Activated CD4-positive, alpha-beta T cell treated with anti-CD3 and anti-CD28 coated beads for 36 hours (primary cell): Measurements from ENCODE around the gene INPP4B. TPM values are rescaled to one million over a fixed set of nuclear protein-coding genes. Genes with fewer than 3 reads are reported as not detected.
A peak's percentile ranks its signal among the peaks of the same experiment; 100 is the strongest.

Source experiments
- ATAC-seq: fragments of 200-7000 bp; cut with Tn5 transposase; one replicate; pipeline ENCODE4 v1.10.0; 2021; ENCODE audit warnings: mild to moderate bottlenecking, moderate library complexity
- CTCF ChIA-PET: fragments of 350-600 bp; sonication (Branson Sonifier 250); formaldehyde crosslinking; loops from one replicate; lab custom pipeline; 2021; ENCODE audit warnings: antibody characterized with exemption; lab: Charles Lee
- POLR2A ChIA-PET: fragments of 350-600 bp; sonication (Branson Sonifier 250); formaldehyde crosslinking; loops from one replicate; lab custom pipeline; 2021; ENCODE audit warnings: antibody characterized with exemption, inconsistent platforms; lab: Charles Lee
- DNase-seq: peaks from one replicate; pipeline ENCODE4 v3.0.0-alpha.2; 2020
- H3K27ac Mint-ChIP-seq: one replicate; pipeline ENCODE4 v1.8.0; 2021; ENCODE audit warnings: mixed read lengths
- H3K27me3 Mint-ChIP-seq: one replicate; pipeline ENCODE4 v1.8.0; 2021; ENCODE audit warnings: mixed read lengths
- H3K36me3 Mint-ChIP-seq: one replicate; pipeline ENCODE4 v1.8.0; 2021; ENCODE audit warnings: low read depth, mixed read lengths
- H3K4me1 Mint-ChIP-seq: one replicate; pipeline ENCODE4 v1.8.0; 2021; ENCODE audit warnings: mixed read lengths
- H3K4me3 Mint-ChIP-seq: one replicate; pipeline ENCODE4 v1.8.0; 2021; ENCODE audit warnings: mild to moderate bottlenecking, moderate library complexity, mixed read lengths
- H3K9me3 Mint-ChIP-seq: one replicate; pipeline ENCODE4 v1.8.0; 2021; ENCODE audit warnings: low read depth, mixed read lengths
- intact Hi-C, 2 experiments: fragments of 100-400 bp; cut with DNase I in 1 of 2; cut with micrococcal nuclease in 1 of 2; formaldehyde crosslinking; loops; one replicate each; pipeline versions ENCODE4 v1.14.2 to v1.15.1; 2022 to 2024; cut with DNase I, micrococcal nuclease
- total RNA-seq, 2 experiments: library from RNA; stranded (reverse); gene quantifications; one replicate each; pipeline ENCODE4 v1.2.3, GENCODE V29; 2021

The INPP4B gene
- total RNA-seq, 2 experiments from 2014 or later = 66.6 to 70.7 TPM

DNA sequence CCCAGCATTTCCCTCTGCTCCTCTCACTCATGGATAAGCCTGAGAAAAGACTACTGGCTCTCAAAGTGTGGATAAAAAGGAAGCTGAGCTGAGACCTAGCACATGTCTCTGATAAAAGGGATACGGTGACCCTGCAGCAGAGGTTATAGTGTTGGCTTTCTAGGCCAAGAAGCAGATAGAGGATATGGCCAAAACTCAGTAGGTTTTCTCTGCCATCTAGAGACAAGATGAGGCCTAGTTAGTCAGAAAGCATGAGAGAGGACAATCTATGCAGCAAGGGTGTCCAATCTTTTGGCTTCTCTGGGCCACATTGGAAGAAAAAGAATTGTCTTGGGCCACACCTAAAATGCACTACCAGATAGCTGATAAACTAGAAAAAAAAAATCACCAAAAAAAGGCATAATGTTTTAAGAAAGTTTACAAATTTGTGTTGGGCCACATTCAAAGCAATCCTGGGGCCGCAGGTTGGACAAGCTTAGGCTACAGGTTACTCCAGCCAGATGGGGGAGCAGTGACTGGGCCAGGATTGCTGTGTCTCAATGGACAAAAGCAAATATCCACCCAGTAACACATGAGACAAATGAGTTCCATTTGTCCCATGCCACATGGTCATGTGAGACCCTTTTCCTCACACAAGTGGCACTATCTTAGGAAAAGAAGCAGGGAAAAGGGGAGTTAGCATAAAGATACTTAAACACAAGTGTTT is 411.4 kb downstream of the INPP4B start:
- intact Hi-C loops = no loop called here
- H3K36me3 Mint-ChIP-seq = peaks cover 18% of the 10 kb centered on the region
- H3K27me3 Mint-ChIP-seq = no peaks in the 10 kb centered on the region
- no peak overlapping the region for H3K27ac Mint-ChIP-seq
- no peak overlapping the region for H3K4me3 Mint-ChIP-seq
- H3K9me3 Mint-ChIP-seq = peaks cover 9% of the 10 kb centered on the region
- peaks cover 34% of the 10 kb centered on the region for H3K4me1 Mint-ChIP-seq
- DNase-seq = no peak
- ChIA-PET CTCF (interaction anchor here (1.4 kb wide), 1 partner anchor 152 kb away, joined by 3 read pairs; no protein-coding TSS in a partner anchor), POLR2A (interaction anchor here (0.7 kb wide), 1 partner anchor 342 kb away, joined by 6 read pairs; no protein-coding TSS in a partner anchor)
- no peak for ATAC-seq

DNA sequence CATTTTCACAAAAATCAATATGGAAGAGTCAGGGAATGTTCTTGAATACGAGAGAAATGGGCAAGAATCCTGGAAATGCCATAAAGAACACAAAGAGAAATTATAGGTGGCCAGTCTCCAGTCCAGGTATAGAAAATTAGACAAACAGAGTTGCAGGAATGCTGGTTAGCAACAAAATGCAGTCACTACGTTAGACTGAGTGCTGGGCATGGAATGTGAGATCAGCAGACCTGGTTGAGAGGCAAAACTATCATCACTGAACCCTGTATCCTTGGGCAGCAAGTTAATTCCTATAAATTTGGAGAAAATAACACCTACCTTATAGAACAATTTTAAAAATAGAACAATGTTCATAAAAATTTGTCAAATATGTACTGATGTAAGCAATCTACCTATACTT is 417.4 kb downstream of the INPP4B start:
- peaks cover 17% of the 10 kb centered on the region for H3K4me1 Mint-ChIP-seq
- H3K9me3 Mint-ChIP-seq = no peaks in the 10 kb centered on the region
- H3K27me3 Mint-ChIP-seq = no peaks in the 10 kb centered on the region
- H3K4me3 Mint-ChIP-seq = no peak overlapping the region
- ChIA-PET CTCF (no interaction called here), POLR2A (no interaction called here)
- peaks cover 5% of the 10 kb centered on the region for H3K36me3 Mint-ChIP-seq
- intact Hi-C loops = no loop called here
- no peak for DNase-seq
- ATAC-seq = no peak
- no peak overlapping the region for H3K27ac Mint-ChIP-seq

DNA sequence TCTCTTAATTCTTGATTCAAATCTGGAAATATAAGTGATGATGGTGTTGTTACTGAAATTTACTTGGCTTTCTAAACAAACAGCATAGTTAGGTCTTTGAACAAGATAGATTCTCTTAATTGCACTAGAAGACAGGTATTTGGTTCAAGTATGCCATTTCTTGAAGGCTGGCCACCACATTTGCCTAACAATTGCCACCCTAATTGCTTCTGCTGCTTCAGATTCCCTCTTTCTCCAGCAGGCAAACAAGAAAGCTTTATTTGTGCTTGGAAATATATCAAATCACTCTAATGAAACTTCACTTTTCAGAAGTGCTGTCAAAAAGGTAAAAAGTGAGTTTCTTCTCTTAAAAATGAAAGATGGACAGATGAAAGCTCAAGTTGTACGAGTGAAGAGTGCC is 418.6 kb downstream of the INPP4B start:
- no peak overlapping the region for H3K27ac Mint-ChIP-seq
- H3K36me3 Mint-ChIP-seq = peaks cover 5% of the 10 kb centered on the region
- no peak for ATAC-seq
- H3K4me1 Mint-ChIP-seq = peaks cover 10% of the 10 kb centered on the region
- POLR2A ChIA-PET = no interaction called here
- CTCF ChIA-PET = interaction anchor here (0.8 to 1.2 kb wide), 2 partner anchors 8 to 13 kb away, joined by 3 to 4 read pairs; no protein-coding TSS in a partner anchor
- H3K9me3 Mint-ChIP-seq = no peaks in the 10 kb centered on the region
- intact Hi-C loops = no loop called here
- no peak for DNase-seq
- H3K4me3 Mint-ChIP-seq = no peak overlapping the region
- H3K27me3 Mint-ChIP-seq = no peaks in the 10 kb centered on the region

DNA sequence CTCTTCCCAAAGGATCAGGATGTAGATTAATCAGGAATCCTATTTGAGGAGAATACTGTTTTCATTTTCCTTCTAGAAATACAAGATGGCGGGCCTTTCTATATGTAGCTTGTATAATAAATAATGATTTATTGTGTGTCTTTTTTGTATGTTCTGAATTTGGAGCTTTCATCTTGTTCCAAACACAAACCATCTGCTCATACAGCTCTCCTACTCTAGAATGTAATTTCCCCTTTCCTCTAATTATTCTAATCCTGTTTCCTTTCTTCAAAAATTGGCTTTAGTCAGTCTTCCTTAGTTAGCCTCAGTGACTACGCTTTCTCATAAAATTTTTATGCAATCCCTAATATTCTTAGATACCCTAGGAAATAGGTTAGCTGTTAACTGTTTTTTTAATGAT is 422.2 kb downstream of the INPP4B start:
- no peak for ATAC-seq
- DNase-seq = no peak
- H3K27ac Mint-ChIP-seq = no peak overlapping the region
- H3K9me3 Mint-ChIP-seq = peaks cover under 1% of the 10 kb centered on the region
- ChIA-PET POLR2A (no interaction called here), CTCF (interaction anchor here (0.9 kb wide), 1 partner anchor 69 kb away, joined by 3 read pairs; no protein-coding TSS in a partner anchor)
- no peaks in the 10 kb centered on the region for H3K27me3 Mint-ChIP-seq
- H3K4me1 Mint-ChIP-seq = peaks cover 22% of the 10 kb centered on the region
- H3K4me3 Mint-ChIP-seq = no peak overlapping the region
- peaks cover 7% of the 10 kb centered on the region for H3K36me3 Mint-ChIP-seq
- intact Hi-C loops = no loop called here

DNA sequence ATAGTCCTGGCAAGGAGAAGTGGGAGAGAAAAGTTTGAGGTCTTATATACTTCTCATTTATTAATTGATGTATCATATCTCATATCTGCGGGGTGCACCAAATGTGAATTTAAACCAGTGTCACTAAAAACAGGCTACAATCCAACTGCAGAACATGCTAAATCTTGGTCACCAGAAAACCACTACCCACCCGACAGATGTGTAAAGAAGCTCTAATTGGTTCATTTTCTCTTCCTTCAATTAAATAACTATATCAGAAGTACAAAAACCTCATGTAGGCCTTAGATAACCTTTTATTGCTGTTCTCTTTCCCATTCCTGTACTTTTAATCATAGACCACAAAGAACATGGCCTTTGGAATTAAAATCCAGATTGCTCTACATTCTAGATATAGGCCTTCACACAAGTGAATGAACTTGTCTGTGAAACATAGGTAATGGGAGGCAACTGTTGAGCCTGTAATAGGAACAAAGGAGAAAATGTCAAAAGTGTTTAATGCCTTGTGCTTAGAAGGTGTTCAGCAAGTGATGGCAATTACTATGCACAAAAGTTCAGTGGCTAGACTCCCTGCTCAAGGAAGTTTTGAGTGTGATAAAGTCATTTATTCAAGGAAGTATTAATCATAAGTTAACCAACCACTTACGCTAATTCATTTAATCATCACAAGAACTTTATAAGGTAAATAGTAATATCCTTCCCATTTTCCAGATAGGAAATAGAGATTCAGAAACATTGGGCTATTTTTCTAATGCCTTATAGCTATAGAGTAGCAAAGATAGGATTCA is 425.6 kb downstream of the INPP4B start:
- ATAC-seq (no peak), DNase-seq (no peak)
- CTCF ChIA-PET = interaction anchor here (1.3 to 1.5 kb wide), 2 partner anchors 13 to 138 kb away, joined by 3 read pairs; no protein-coding TSS in a partner anchor
- no peaks in the 10 kb centered on the region for H3K27me3 Mint-ChIP-seq
- H3K27ac Mint-ChIP-seq = no peak overlapping the region
- intact Hi-C loops = no loop called here
- H3K4me1 Mint-ChIP-seq = peaks cover 48% of the 10 kb centered on the region
- POLR2A ChIA-PET = interaction anchor here (0.8 kb wide), 1 partner anchor 15 kb away, joined by 3 read pairs; no protein-coding TSS in a partner anchor
- peaks cover 2% of the 10 kb centered on the region for H3K9me3 Mint-ChIP-seq
- H3K4me3 Mint-ChIP-seq = no peak overlapping the region
- peaks cover 14% of the 10 kb centered on the region for H3K36me3 Mint-ChIP-seq

DNA sequence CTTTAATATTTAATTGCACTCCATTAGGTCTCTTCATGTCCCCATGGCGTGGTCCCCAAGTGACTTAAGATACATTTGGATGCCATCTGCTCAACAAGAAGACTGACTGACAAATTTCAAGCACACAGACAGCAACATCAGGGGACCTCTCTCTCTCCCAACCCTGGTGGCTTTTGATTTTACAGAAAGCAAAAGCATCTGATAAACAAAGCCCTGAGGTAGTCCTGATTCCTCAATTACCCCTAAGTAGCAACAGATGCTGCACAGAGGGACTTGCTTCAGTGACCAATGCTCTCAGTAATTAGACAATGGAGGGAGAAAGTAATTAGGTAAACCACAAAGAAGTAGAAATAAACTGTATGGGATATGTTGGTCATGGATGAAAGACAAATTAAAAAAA is 426.4 kb downstream of the INPP4B start:
- intact Hi-C loops = loop anchor here in 1 of 2 experiments (5.0 kb wide), 1 partner anchor 398 kb away; no protein-coding TSS in a partner anchor
- DNase-seq = no peak
- Mint-ChIP-seq H3K27me3 (no peaks in the 10 kb centered on the region), H3K27ac (no peak overlapping the region), H3K36me3 (peaks cover 18% of the 10 kb centered on the region), H3K4me1 (peaks cover 54% of the 10 kb centered on the region), H3K9me3 (peaks cover 6% of the 10 kb centered on the region), H3K4me3 (no peak overlapping the region)
- ATAC-seq = no peak
- ChIA-PET CTCF (interaction anchor here (0.6 to 1.1 kb wide), 2 partner anchors 8 to 422 kb away, joined by 3 read pairs; no protein-coding TSS in a partner anchor), POLR2A (no interaction called here)

DNA sequence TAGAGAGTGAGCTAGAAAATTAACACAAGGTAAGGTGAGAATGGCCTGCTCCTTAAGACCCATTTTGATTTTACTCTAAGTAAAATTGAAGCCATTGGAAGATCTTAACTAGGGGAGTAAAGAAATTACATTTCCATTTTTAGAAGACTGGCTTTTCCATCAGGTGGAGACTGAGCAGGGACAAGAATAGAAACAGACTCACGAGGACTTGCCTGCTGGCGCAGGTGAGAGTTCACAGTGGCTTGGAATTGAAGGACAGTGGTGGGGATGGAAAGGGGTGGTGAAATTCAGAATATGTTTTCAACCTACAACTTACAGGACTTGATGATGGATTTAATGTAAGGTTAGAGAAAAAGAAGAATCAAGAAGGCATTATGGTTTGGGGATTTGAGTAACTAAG is 427.4 kb downstream of the INPP4B start:
- Mint-ChIP-seq H3K9me3 (peaks cover 7% of the 10 kb centered on the region), H3K4me3 (no peak overlapping the region), H3K36me3 (peaks cover 21% of the 10 kb centered on the region), H3K27ac (peak overlapping the region; percentile 80), H3K27me3 (no peaks in the 10 kb centered on the region), H3K4me1 (peaks cover 65% of the 10 kb centered on the region)
- ChIA-PET CTCF (interaction anchor here (0.6 to 1.1 kb wide), 2 partner anchors 9 to 16 kb away, joined by 3 to 4 read pairs; no protein-coding TSS in a partner anchor), POLR2A (no interaction called here)
- no peak for DNase-seq
- intact Hi-C loops = loop anchor here in 1 of 2 experiments (5.0 kb wide), 1 partner anchor 399 kb away; no protein-coding TSS in a partner anchor
- no peak for ATAC-seq

DNA sequence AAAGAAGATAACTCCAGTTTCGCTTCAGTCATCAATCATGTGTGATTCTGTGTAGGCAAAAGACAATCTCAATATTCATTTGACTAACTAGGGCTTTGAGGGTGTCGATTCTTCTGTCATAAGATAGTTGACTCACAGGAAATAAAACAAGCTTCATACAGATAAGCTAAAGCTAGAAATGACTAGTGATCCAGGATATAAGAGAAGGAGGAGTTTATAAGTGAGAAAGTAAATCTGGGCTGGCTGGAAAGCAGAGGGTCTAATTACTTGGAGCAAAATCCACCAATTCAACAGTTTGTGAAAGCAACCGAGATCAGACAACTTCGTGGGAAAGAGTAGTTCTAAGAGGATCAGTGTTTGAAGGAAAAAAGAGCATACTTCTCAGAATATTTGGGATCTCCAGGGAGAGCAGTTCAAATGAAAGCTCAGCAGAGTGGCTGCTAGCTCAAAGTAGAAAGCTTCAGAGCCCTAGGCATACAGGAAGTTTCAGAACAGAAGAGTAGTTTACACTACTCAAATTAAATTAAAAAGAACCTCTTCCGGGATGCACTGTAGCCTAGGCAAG is 429.3 kb downstream of the INPP4B start:
- Mint-ChIP-seq H3K36me3 (peaks cover 21% of the 10 kb centered on the region), H3K4me1 (peaks cover 81% of the 10 kb centered on the region), H3K27ac (peak overlapping the region; percentile 98), H3K9me3 (peaks cover 7% of the 10 kb centered on the region), H3K4me3 (peak overlapping the region; percentile 57), H3K27me3 (no peaks in the 10 kb centered on the region)
- ChIA-PET POLR2A (interaction anchor here (0.7 to 1.9 kb wide), 9 partner anchors 11 to 788 kb away, joined by 3 to 79 read pairs (median 5); no protein-coding TSS in a partner anchor), CTCF (interaction anchor here (0.6 to 2.4 kb wide), 18 partner anchors 9 to 429 kb away, joined by 3 to 39 read pairs (median 4); partner anchors contain the start of gene INPP4B)
- DNase-seq = no peak
- peak; percentile 92 for ATAC-seq
- intact Hi-C loops = loop anchor here (1.0 to 5.0 kb wide), 6 partner anchors 9 to 408 kb away; no protein-coding TSS in a partner anchor

DNA sequence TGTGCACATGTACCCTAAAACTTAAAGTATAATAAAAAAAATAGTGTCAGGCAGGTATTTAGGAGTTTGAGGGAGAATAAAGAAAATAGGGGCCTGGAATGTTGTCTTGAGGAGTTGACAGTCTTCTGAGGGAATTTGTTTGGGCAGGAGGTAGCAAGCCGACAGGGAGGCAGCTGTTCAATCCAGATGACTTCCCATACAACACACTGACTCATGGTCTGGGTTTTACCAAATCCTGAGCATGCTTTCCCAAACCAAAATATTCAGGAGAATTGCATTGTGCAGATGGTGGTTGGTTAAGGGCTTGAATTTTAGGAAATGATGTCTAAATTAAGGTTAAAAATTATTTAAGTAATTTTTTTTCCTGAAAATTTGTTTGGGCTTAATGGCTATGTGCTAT is 430.0 kb downstream of the INPP4B start:
- Mint-ChIP-seq H3K27me3 (no peaks in the 10 kb centered on the region), H3K9me3 (peaks cover 7% of the 10 kb centered on the region), H3K36me3 (peaks cover 22% of the 10 kb centered on the region), H3K4me3 (no peak overlapping the region), H3K4me1 (peaks cover 86% of the 10 kb centered on the region), H3K27ac (peak overlapping the region; percentile 98)
- POLR2A ChIA-PET = interaction anchor here (0.5 to 1.9 kb wide), 7 partner anchors 10 to 787 kb away, joined by 3 to 79 read pairs (median 5); no protein-coding TSS in a partner anchor
- CTCF ChIA-PET = interaction anchor here (0.9 to 2.4 kb wide), 14 partner anchors 10 to 300 kb away, joined by 3 to 39 read pairs (median 4); no protein-coding TSS in a partner anchor
- DNase-seq (no peak), ATAC-seq (no peak)
- intact Hi-C loops = loop anchor here (1.0 to 5.0 kb wide), 6 partner anchors 9 to 408 kb away; no protein-coding TSS in a partner anchor

DNA sequence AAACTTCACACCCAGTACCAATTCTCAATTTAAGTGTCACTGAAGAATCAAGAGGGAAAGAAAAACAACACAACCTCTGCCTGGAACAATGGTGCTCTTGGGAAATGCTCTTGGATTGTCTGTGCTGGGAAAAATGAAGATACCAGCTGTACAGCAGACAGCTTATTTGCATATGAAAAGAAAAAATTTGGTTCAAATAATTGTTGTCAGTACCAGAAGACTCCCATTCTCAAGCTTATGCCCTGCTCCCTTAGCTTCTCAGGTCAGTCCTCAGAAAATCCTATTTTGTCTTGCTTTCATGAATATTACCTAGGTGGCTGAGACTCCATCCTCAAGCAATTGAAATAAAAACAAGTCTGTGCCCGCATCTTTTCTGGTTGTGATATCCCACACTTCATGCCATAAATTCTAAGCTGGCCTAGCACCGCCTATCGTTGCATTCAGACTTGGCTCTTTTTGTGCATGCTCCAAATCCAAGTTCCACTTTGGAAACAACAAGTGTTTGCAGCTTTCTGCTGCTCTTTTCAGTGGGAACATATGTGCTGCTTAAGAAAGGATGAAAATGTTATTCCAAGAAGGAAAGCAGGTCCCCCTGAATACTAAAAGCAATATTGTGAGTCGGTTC is 431.6 kb downstream of the INPP4B start:
- ATAC-seq (no peak), DNase-seq (no peak)
- Mint-ChIP-seq H3K9me3 (peaks cover 7% of the 10 kb centered on the region), H3K27ac (peak overlapping the region; percentile 78), H3K4me1 (peaks cover 85% of the 10 kb centered on the region), H3K4me3 (no peak overlapping the region), H3K27me3 (no peaks in the 10 kb centered on the region), H3K36me3 (peaks cover 27% of the 10 kb centered on the region)
- CTCF ChIA-PET = interaction anchor here (0.6 to 2.0 kb wide), 9 partner anchors 8 to 149 kb away, joined by 3 to 7 read pairs (median 4); no protein-coding TSS in a partner anchor
- intact Hi-C loops = no loop called here
- POLR2A ChIA-PET = interaction anchor here (0.6 kb wide), 1 partner anchor 117 kb away, joined by 7 read pairs; no protein-coding TSS in a partner anchor
